Stimulated activated CD8-positive, alpha-beta memory T cell treated with anti-CD3 and anti-CD28 coated beads, Interleukin-12 subunit alpha, Interleukin-12 subunit beta, amount 100 ng/mL, for 24 hours (primary cell): ENCODE results near the gene CCDC74A.
"Not testable (repeated sequence)": the region's sequence is repeated elsewhere in the genome, so short reads cannot be mapped to it uniquely, and the experiment has no call there.

ENCODE experiments used
- DNase-seq: peaks from one replicate; pipeline ENCODE4 v3.0.0-alpha.2; 2020; ENCODE audit errors: extremely low read depth

The CCDC74A gene

GRCh38 chr2:131556998-131557397 lies 29.3 kb downstream of the CCDC74A start:
- no peak for DNase-seq

- DNase-seq = no peak
Observed at GRCh38 chr2:131557558-131558321, 30.1 kb downstream of the CCDC74A start.

- DNase-seq = no peak
Observed at GRCh38 chr2:131566371-131566770, 38.7 kb downstream of the CCDC74A start.

GRCh38 chr2:131567891-131568290 lies 40.2 kb downstream of the CCDC74A start:
- DNase-seq = no peak

- not testable (repeated sequence) for DNase-seq
Observed at GRCh38 chr2:131568401-131568800, 40.7 kb downstream of the CCDC74A start.

GRCh38 chr2:131572175-131572574 lies 44.5 kb downstream of the CCDC74A start:
- DNase-seq = no peak

- DNase-seq = no peak
Observed at GRCh38 chr2:131577812-131578211, 50.1 kb downstream of the CCDC74A start.

- DNase-seq = no peak
Observed at GRCh38 chr2:131580187-131580586, 52.5 kb downstream of the CCDC74A start.
